Stimulated activated CD4-positive, alpha-beta T cell treated with anti-CD3 and anti-CD28 coated beads, Interleukin-4, amount 100 ng/mL, for 48 hours (primary cell): ENCODE measurements around the gene NUPR1.
A peak's percentile ranks its signal among the peaks of the same experiment; 100 is the strongest.
"Not testable (repeated sequence)": the region's sequence is repeated elsewhere in the genome, so short reads cannot be mapped to it uniquely, and the experiment has no call there.

Experiments used
- DNase-seq, 2 donors: peaks; one replicate each; pipeline ENCODE4 v3.0.0-alpha.2; 2020; ENCODE audit warnings: low read depth in 2 of 2

The NUPR1 gene

DNA sequence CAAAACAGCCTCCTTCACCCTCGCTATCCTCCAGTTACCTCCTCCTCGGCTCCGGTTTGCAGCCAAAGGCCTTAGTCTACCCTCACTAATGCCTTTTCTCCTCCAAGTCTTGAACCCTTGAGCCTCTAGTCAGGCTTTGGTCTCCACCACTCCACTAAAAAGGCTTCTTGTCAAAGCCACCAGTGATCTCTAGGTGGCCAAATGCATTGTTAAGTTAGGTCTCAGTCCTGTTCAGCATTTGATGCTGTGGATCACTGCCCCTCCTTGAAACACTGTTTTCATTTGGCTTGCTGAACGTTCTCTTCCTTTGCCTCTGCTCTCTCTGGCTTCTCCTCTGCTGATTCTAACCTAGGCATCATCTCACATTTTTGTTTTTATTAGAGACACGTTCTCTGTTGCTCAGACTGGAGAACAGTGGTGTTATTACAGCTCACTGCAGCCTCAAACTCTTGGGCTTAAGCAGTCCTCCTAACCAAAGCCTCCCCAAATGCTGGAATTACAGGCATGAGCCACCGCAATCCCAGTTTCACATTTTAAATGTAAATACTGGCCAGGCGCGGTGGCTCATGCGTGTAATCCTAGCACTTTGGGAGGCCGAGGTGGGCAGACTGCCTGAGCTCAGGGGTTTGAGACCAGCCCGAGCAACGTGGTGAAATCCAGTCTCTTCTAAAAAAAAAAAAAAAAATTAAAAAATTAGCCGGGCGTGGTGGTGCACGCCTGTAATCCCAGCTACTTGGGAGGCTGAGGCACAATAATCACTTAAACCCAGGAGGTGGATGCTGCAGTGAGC, 16.1 kb upstream of the NUPR1 start:
- no peak for DNase-seq

DNA sequence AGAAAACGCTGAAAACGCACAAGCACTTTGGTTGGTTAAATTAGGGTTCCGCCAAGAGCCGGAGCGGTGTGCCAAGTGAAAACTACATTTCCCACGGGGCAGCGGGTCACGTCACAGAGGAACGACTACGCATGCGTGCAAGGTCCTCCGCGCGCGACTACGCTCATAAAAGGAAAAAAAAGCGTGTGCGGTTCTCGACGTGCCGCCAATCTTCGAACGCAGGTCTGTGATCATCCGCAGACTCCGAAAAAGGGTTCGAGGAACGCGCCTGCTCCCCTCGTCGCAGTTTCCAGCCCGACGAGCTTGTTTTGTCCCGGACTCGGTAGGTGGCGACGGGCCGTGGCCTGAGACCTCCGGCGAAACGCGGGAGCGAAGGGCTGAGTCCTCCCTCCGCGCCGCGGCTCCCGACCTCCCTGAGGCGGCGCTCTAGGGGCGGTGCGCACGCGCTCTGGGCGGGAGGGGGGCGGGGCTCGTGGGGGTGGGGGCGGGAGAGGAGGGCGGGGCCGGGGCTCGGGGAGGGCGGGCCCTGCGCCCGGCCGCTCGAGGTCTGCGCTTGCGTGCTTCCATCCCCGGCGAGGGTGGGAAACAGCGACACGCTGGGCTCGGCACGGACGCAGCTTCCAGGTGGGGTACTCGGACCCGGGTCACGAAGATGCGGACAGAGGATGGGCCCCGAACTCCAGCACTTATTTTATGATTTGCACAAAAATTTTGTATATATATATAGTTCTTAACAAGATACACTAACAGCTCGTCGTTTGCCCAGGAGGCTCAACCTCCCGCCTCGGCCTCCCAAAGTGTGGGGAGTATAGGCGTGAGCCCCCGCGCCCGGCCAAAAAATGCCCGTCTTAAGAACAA, 15.2 kb upstream of the NUPR1 start, which contains the start of gene SGF29:
Gene SGF29, plus strand, starts transcription at position 145 of the 858 bp plus-strand sequence. CDS start 27,150 bp downstream, outside the sequence.
- DNase-seq = peak; percentile 85 to 86

DNA sequence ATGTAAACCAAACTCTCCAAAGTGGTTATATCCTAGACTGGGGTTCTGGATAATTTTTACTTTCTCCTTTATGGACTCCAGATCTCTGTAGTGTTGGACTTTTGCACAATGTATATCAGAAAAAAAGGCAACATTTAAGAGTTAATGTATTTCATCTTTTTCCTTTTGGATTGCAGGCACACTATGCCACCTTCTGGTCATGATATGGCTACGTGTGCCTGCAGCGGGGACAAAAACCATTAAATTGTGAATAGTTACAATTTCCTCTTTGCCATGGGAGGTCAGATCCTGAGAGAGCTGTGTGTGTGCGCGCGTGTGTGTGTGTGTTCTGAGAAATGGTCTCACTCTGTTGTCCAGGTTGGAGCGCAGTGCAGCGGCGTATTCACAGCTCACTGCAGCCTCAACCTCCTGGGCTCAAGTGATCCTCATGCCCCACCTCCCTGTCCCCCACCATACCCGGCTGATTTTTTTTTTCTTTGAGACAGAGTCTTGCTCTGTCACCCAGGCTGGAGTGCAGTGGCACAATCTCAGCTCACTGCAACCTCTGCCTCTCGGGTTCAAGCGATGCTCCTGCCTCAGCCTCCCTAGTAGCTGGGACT, 10.6 kb upstream of the NUPR1 start:
- no peak for DNase-seq

DNA sequence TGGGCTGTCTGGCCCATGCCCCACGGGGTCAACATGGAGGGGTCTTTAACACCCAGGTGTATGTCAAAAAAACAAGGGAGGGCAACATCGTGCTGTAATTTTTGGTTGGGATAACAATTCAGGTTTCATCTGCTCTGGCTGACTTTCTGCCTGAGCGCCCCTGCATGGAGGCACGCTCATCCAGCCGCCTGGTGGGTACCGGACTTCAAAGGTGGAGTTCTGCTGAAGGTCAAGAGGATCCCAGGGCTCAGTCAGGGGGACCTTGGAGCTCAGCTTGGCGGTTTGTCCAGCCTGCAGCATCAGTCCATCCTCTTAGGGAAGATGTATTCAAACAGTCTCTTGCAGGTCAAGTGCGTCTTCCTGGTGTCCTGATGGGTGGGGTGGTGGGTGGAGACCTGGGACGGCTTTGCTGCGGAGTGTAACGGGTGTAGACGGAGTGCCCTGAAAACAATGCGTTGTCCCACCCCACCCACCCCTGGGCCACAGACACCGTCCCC, 9.6 kb upstream of the NUPR1 start:
- DNase-seq = no peak

DNA sequence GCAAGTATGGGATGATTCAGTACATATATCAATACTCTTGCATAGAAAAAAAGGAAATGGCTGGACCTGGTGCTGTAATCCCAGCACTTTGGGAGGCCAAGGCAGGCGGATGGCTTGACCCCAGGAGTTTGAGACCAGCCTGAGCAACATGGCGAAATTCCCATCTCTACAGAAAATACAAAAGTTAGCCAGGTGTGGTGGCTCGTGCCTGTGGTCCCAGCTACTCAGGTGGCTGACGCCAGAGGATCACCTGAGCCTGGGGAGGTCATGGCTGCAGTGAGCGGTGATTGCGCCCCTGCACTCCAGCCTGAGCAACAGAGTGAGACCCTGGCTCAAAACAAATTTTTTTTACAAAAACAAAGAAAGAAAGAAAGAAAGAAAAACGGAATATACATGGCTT, 7.9 kb upstream of the NUPR1 start:
- DNase-seq = no peak

DNA sequence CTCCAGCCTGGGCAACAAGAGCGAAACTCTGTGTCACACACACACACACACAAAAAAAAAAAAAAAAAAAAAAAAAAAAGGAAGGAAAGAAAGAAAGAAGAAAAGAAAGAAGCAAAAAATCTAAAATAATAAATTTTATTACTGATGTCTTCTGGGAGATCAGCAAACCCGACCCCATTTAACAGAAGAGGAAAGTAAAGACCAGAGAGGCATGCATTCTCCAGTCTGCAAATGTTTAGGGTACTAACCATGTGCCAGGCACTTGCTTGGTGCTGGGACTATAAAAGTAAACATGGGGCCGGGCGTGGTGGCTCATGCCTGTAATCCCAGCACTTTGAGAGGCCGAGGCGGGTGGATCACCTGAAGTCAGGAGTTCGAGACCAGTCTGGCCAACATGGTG, 7.2 kb upstream of the NUPR1 start:
- DNase-seq = not testable (repeated sequence)

DNA sequence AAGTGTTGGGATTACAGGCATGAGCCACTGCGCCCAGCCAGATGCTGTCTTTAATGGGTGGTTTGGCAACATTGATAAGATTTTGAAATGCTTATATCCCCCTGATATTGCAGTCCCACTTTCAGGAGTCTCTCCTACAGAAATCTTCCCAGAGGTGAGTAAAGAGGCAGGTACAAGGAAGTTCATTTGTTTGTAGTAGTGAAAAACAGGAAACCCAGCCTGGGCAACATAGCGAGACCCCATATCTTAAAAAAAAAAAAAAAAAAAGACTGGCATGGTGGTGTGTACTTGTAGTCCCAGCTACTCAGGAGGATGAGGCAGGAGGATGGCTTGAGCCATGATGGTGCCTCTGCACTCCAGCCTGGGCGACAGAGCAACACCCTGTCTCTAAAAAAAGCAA, 6.2 kb upstream of the NUPR1 start:
- no peak for DNase-seq

DNA sequence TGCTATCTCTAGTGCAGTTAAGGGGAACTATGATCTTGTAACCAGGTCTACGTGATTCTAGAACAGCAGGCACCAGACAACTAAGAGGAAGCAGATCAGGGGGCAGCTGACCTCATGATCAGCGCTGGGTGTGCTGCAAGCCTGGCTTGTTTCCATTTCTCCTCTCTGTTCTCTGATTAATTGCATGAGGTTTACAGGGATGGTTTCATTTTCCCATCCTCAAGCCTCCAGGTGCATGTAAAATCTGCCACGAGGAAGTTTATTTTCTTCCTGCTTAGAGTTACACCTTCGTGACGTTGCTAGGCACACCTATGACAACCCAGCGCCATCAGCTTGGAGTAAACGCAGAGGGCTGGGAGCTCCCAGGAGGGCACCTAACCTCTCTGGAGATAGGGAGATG, 4.3 kb upstream of the NUPR1 start:
- DNase-seq = no peak

DNA sequence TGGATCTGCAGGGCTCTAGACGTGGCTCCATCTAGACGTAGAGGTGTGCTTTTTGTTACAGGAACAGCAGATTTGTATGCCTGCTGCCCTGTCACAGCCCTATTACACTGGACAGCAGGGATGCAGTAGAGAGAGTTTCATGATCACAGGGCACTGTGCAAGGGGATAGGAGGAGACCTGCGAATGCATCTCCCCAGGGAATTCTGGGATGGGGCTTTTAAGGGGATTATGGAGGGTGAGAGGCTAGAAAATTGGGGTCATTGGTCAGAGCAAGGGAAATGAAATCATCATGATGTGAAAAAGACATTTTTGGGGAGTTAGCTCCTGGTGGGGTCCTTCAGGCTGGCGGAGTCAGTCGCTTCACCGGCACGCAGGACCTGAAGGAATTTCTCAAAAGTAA, 3.9 kb upstream of the NUPR1 start:
- DNase-seq = no peak

DNA sequence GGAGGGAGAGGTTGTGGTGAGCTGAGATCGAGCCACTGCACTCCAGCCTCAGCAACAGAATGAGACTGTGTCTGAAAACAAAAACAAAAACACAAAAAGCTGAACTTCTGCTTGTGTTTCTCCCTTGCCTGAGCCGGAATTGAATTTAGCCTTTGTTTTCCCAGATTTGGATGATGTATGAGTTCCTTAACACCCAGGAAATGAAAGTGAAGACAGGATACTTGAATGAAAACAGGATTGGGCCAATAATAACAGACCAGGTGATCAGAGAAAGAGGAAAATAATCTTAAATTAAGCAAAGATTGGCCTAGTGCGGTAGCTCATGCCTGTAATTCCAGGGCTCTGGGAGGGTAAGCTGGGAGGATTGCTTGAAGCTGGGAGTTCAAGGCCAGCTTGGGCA, 1.6 kb upstream of the NUPR1 start:
- no peak for DNase-seq

DNA sequence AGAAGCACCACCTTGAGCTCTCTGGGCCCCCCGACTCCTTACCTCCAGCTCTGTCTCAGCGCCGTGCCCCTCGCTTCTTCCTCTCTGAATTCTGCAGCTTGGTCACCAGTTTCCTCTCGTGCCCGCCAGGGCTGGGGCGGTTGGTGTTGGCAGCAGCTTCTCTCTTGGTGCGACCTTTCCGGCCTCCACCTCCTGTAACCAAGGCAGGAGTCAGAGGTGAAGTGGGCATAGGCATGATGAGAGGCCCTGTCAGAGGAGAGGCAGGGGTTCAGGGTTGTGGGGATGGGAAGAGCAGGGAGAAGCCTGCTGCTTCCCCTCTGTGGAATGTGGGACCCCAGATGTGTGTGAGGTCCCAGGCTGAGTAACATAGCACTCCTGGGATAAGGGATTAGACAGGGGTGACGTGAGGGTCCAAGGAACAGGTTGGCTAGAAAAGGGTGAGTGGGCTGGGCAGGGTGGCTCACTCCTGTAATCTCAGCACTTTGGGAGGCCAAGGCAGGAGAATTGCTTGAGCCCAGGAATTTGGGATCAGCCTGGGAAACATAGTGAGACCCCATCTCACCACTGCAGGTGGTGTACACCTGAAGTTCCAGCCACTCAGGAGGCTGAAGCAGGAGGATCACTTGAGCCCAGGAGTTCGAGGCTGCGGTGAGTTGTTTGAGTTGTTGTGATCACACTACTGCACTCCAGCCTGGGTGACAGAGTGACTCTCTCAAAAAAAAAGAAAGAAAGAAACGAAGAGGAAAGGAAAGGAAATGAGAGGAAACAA, 626 bp downstream of the NUPR1 start:
- DNase-seq = no peak

DNA sequence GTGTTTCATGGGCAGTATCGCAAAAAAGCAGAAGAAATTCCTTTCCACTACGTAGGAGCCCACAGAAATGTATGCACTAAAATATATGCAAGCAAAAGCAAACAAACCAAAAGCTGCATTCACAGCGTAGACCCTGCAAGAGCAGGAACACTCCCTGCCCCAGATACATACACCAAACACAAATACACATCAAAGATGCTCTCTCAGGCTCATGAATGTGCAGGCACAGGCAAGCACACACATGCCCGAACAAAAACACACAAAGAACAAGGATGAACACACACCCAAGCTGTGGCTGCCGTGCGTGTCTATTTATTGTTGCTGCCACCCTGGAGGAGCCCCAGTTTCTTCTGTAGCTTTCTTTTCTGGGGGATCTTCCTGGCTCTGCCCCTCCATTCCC, 1.7 kb downstream of the NUPR1 start:
- DNase-seq = no peak

DNA sequence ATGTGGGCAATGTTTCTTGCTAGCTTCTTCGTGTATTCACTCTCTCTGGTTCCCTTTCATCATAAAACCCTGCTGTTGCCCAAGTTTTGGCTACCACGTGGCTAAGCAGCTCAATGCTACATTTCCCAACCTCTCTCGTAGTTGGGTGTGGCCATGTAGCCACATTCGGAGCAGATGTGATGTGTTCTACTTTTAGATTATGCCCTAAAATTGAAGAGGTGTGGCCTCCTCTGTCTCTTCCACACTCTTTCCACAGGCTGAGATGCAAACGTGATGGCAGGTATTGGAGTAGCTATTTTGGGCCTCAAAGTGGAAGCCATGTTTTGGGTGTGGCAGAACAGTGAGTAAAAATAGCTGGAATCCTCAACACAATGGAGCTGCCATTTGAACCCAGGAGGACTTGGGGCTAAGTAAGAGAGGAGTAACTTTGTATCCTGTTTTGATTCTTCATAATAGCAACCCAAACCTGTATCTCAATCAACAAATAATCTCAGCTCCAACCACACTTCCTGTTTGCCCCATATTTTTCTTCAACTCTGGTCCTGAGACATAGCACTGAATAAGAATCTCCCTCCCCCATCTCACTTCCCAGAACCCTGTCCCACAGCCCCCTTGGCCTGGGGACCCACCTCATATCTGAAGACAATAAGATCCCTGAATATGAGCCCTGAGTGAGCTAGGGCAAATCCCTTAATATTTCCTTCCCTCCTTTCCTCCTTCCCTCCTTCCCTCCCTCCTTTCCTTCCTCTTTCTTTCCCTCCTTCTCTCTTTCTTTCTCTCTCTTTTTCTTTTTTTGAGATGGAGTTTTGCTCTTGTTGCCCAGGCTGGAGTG, 4.0 kb downstream of the NUPR1 start:
- DNase-seq = no peak

DNA sequence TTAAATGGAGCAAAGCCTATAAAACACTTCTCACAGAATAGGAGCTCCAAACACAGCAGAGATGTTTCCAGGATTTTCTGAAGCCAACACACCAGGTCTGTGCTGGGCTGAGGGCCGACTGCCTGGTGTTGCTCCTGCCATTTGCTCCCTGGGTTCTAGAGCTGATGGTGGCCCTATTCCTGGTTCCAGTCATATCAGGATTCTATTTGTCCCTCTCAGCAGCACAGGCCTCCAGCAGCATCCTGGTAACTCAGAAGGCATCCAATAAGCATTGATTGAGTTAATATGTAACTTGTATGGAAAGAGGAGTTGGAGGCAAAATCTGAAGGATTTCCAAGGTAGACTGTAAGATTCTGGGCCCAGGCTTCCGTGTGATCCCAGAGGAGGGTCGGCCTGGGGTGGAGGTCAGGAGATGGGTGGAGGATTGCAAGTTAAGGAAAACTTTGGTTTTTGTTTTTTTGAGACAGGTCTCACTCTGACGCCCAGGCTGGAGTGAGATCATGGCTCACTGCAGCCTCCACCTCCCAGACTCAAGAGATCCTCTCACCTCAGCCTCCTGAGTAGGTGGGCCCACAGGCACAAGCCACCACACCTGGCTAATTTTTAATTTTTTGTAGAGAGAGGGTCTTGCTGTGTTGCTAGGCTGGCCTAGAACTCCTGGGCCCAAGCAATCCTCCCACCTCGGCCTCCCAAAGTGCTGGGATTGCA, 5.7 kb downstream of the NUPR1 start:
- DNase-seq = no peak

DNA sequence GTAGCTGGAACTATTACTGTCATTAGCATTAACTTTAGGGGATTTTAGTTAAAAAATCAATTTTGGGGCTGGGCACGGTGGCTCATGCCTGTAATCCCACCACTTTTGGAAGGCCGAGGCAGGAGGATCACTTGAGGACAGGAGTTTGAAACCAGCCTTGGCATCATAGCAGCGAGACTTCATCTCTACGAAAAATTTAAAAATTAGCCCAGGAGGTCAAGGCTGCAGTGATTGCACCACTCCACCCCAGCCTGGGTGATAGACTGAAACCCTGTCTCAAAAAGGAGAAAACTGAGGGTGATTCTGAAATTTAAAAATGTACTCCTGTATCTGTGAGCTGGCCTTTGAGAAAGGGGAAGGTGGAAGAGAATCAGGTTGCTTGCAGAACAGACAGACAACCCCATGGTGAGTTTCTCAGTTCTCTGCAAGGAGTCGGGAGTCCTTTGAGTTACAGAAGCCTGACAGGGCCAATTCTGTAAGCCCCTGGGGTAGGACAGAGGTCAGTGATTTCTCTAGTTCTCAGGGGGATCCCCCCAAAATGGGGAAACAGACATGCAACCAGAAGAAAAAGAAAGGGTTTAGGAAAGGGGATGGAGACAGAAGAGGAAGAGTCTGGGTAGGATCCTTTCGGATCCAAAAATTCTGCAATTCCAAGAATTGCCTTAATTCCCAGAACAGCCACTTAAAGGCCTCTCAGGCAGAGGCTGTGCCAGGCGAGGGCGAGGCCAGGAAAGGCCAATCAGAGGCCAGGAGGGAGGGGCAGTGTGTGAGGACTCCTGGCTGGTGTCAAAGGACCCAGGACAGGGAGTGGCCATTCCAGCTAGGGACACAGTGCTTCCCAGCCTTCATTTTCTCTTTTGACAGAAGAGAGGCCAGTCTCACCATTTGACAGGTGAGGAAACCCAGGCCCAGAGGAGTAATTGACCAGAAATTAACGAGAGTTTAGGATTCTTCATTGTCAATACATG, 6.7 kb downstream of the NUPR1 start:
- no peak for DNase-seq

DNA sequence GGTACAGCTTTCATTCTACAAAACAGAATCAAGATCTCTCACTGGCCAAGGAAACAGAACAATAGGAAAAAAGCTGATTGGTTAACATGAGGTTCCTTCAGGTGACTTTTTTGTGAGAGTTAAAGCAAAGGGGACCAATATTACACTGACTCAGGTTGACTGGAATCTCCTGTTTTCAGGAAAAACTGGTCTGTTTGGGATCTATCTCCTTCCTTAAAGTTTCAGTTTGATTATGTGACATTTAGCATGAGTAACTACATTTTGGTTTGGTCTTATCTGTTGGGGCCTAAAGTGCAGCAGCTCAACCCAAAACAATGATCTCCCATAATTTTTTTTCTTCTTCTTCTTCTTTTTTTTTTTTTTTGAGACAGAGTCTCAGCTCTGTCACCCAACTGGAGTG, 9.7 kb downstream of the NUPR1 start:
- no peak for DNase-seq

DNA sequence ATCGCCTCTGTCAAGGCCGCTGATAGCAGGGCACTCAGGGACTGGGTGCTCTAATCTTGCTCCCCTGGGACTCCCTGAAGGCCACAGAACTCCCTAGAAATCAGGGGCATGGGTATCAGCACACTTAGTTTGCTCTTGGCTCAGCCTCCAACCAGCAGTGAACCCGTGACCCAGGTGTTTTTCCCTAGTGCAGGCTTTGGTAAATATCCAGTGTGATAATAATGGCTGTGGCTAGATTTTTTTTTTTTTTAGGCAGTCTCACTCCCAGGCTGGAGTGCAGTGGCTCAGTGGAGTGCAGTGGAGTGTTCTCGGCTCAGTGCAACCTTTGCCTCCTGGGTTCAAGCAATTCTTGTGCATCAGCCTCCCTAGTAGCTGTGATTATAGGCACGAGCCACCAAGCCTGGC, 10.3 kb downstream of the NUPR1 start:
- no peak for DNase-seq

DNA sequence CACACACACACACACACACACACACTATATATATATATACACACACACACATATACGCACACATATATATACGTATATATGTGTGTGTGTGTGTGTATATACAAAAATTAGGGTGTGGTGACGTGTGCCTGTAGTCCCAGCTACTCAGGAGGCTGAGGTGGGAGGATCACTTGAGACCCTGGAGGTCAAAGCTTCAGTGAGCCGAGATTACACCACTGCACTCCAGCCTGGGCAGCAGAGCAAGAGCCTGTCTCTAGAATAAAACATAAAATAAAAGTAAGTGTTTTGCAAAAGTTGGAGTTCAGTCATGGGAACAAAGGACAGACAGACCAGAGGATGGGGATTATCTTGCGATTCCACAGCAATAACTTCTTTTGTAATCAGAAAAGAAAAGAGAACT, 10.8 kb downstream of the NUPR1 start:
- DNase-seq = no peak
